Lung (tissue), 12 donors: ENCODE data around the gene P3H2. TPM values are rescaled to one million over a fixed set of nuclear protein-coding genes. Genes with fewer than 3 reads are reported as not detected.

Experiments used
- ATAC-seq: fragments of 200-7000 bp; cut with Tn5 transposase; one replicate; pipeline ENCODE4 v1.9.1; 2020; ENCODE audit warnings: moderate number of reproducible peaks; ENCODE audit not compliant: insufficient read depth, low FRiP score
- DNase-seq, 3 donors: peaks; one replicate each; pipeline ENCODE4 v3.0.0-alpha.2; 2013 to 2017
- H3K27ac ChIP-seq, 2 donors: one replicate each; pipeline ENCODE4 v1.5.1; 2013; ENCODE audit warnings: mild to moderate bottlenecking in 2 of 2, moderate library complexity in 2 of 2, control low read depth in 1 of 2, inconsistent platforms in 1 of 2, low read depth in 1 of 2, low read length in 1 of 2
- H3K27me3 ChIP-seq, 3 donors: one replicate each; pipeline ENCODE4 v1.5.1; 2013; ENCODE audit warnings: low read length in 2 of 3; ENCODE audit not compliant: control insufficient read depth in 3 of 3, insufficient read depth in 3 of 3
- H3K36me3 ChIP-seq, 4 donors: one replicate each; pipeline ENCODE4 v1.5.1; 2013; ENCODE audit warnings: low read length in 4 of 4, mild to moderate bottlenecking in 1 of 4, moderate library complexity in 1 of 4; ENCODE audit not compliant: control insufficient read depth in 4 of 4, insufficient read depth in 4 of 4
- H3K4me1 ChIP-seq, 5 donors: one replicate each; pipeline ENCODE4 v1.5.1; 2013; ENCODE audit warnings: low read length in 5 of 5, mild to moderate bottlenecking in 2 of 5, moderate library complexity in 1 of 5; ENCODE audit not compliant: control insufficient read depth in 5 of 5, insufficient read depth in 5 of 5
- H3K4me3 ChIP-seq: one replicate; pipeline ENCODE4 v1.5.1; 2013; ENCODE audit warnings: mild to moderate bottlenecking, control low read depth, moderate library complexity
- H3K9ac ChIP-seq, 2 donors: one replicate each; pipeline ENCODE4 v1.5.1; 2013; ENCODE audit warnings: low read length in 2 of 2, control low read depth in 1 of 2; ENCODE audit not compliant: insufficient read depth in 1 of 2
- H3K9me3 ChIP-seq, 4 donors: one replicate each; pipeline ENCODE4 v1.5.1; 2013; ENCODE audit warnings: low read length in 3 of 4, mild to moderate bottlenecking in 1 of 4, moderate library complexity in 1 of 4; ENCODE audit not compliant: control insufficient read depth in 4 of 4, insufficient read depth in 3 of 4
- CTCF ChIP-seq: IDR thresholded peaks from 2 replicates; pipeline ENCODE4 v1.5.1; 2012; ENCODE audit warnings: mild to moderate bottlenecking; ENCODE audit errors: control extremely low read depth, extremely low read depth
- WGBS, 2 donors: extraction: QIAGEN DNeasy Blood & Tissue Kit; methylation state at CpG; one replicate each; pipeline ENCODE4 v1.1.7; 2013; 5-methylcytosine and 5-hydroxymethylcytosine counted together
- polyA plus RNA-seq, 2 donors: library from polyadenylated mRNA; stranded (reverse); fragments of 200-250 nt; gene quantifications; one replicate each; pipeline ENCODE4 v1.2.1, GENCODE V29; 2013
- total RNA-seq, 2 donors: library from RNA; depleted of rRNA in 1 of 2; stranded (reverse); fragments of >200 nt in 1 of 2; gene quantifications; one replicate each; pipeline ENCODE4 v1.2.1, GENCODE V29; 2014 to 2021
- donor health status: control.
- donor health status: control.
- donor health status: Bipolar disorder and iron deficiency.
- donor health status: healthy.
- donor health status: DM: yes; HTN: yes; CAD: no.

Gene P3H2
- total and polyA plus RNA-seq, 4 donors, result 18.6 to 59.9 (median 40.6) TPM

- Histone ChIP-seq H3K36me3 (no peaks in the 10 kb centered on the region), H3K27ac (no peak overlapping the region), H3K27me3 (peaks cover 0 to under 1% (median 0%) of the 10 kb centered on the region in 3 donors), H3K9me3 (no peaks in the 10 kb centered on the region), H3K9ac (no peak overlapping the region), H3K4me3 (no peak overlapping the region), H3K4me1 (no peaks in the 10 kb centered on the region)
- 42 to 82% methylated on average over 3 of the region's 3 CpGs for WGBS, 2 donors
- ATAC-seq (peak; percentile 83), DNase-seq (no peak)
- TF ChIP-seq CTCF, result no peak
These were observed 56.6 kb downstream of the P3H2 start for GRCh38 chr3:190064112-190064511.

- no peaks in the 10 kb centered on the region for H3K27me3 ChIP-seq
- TF ChIP-seq CTCF, result no peak
- DNase-seq (no peak), ATAC-seq (no peak)
- H3K9me3 ChIP-seq, result no peaks in the 10 kb centered on the region
- H3K4me1 ChIP-seq, result no peaks in the 10 kb centered on the region
- no peaks in the 10 kb centered on the region for H3K36me3 ChIP-seq
- no peak overlapping the region for H3K4me3 ChIP-seq
- H3K9ac ChIP-seq, result no peak overlapping the region
- H3K27ac ChIP-seq, result no peak overlapping the region
- 84 to 85% methylated on average over 3 of the region's 3 CpGs for WGBS, 2 donors
These were observed 57.2 kb downstream of the P3H2 start for GRCh38 chr3:190063490-190063889.

GRCh38 chr3:190060192-190060775 is 60.4 kb downstream of the P3H2 start:
- Histone ChIP-seq H3K27ac (no peak overlapping the region), H3K9me3 (no peaks in the 10 kb centered on the region), H3K36me3 (no peaks in the 10 kb centered on the region), H3K4me1 (no peaks in the 10 kb centered on the region), H3K9ac (no peak overlapping the region), H3K27me3 (no peaks in the 10 kb centered on the region), H3K4me3 (no peak overlapping the region)
- WGBS, 2 donors, result 88 to 92% methylated on average over 4 of the region's 4 CpGs
- DNase-seq, result no peak
- no peak for ATAC-seq
- no peak for TF ChIP-seq CTCF

GRCh38 chr3:190059242-190059590 is 61.5 kb downstream of the P3H2 start:
- no peaks in the 10 kb centered on the region for H3K4me1 ChIP-seq
- H3K36me3 ChIP-seq, result no peaks in the 10 kb centered on the region
- WGBS, 2 donors, result 79 to 86% methylated on average over 1 of the region's 1 CpG
- H3K4me3 ChIP-seq, result no peak overlapping the region
- H3K27ac ChIP-seq, result no peak overlapping the region
- no peak for TF ChIP-seq CTCF
- ATAC-seq, result no peak
- H3K9ac ChIP-seq, result no peak overlapping the region
- H3K27me3 ChIP-seq, result no peaks in the 10 kb centered on the region
- no peaks in the 10 kb centered on the region for H3K9me3 ChIP-seq
- DNase-seq, result no peak
